RWPE2 (cell line): ENCODE measurements around the gene CCDC71.

Experiments used
- ATAC-seq: fragments of 200-7000 bp; cut with Tn5 transposase; 3 replicates; pipeline ENCODE4 v1.9.1; 2021; ENCODE audit warnings: low read depth
- DNase-seq: peaks from one replicate; pipeline ENCODE4 v3.0.0-alpha.2; 2020; ENCODE audit warnings: low spot score
- H3K27ac ChIP-seq: fragments of 450-650 bp; 2 replicates; pipeline ENCODE4 v1.5.1; 2017; ENCODE audit warnings: mild to moderate bottlenecking; ENCODE audit not compliant: poor library complexity, severe bottlenecking
- H3K27me3 ChIP-seq: fragments of 250-450 bp; sonication (Bioruptor Pico); 2 replicates; pipeline ENCODE4 v1.5.1; 2021; ENCODE audit warnings: mild to moderate bottlenecking, moderate library complexity; ENCODE audit not compliant: insufficient read depth, poor library complexity, severe bottlenecking
- H3K36me3 ChIP-seq: fragments of 250-450 bp; sonication (Bioruptor Pico); 2 replicates; pipeline ENCODE4 v1.5.1; 2020; ENCODE audit warnings: low read depth, mild to moderate bottlenecking, moderate library complexity
- H3K4me1 ChIP-seq: fragments of 250-450 bp; sonication (Bioruptor Pico); 2 replicates; pipeline ENCODE4 v1.5.1; 2021; ENCODE audit warnings: mild to moderate bottlenecking, moderate library complexity; ENCODE audit not compliant: insufficient read depth, poor library complexity, severe bottlenecking
- H3K4me3 ChIP-seq: fragments of 250-450 bp; sonication (Bioruptor Pico); 2 replicates; pipeline ENCODE4 v1.5.1; 2021; ENCODE audit warnings: mild to moderate bottlenecking, moderate library complexity; ENCODE audit not compliant: severe bottlenecking
- H3K9me3 ChIP-seq: fragments of 250-450 bp; sonication (Bioruptor Pico); 2 replicates; pipeline ENCODE4 v1.5.1; 2021; ENCODE audit warnings: mild to moderate bottlenecking, moderate library complexity; ENCODE audit not compliant: severe bottlenecking
- TF ChIP-seq, protein P1 (sequence below): fragments of 450-650 bp; IDR thresholded peaks from one replicate; pipeline ENCODE4 v1.5.1; 2017; ENCODE audit warnings: mild to moderate bottlenecking, moderate library complexity; ENCODE audit not compliant: poor library complexity, severe bottlenecking

The CCDC71 gene

DNA sequence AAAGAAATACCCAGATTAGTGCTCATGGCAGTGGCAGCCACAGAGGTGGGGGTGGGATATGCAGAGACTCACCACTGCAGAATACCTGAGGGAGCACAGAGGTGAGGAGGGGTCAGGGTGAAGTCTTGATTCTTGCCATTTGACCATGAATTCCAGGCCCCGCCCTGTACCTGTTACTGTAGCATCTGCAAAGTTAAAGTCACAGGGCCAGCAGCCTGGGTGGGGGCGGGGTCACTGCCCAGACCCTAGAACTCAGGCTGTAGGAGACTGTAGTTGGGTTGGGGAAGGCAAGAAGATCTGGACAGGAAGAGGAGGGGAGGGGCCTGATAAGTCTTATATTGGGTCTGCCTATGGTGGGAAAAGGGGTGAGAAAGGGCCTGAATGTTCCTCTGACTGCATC lies 14.5 kb downstream of the CCDC71 start:
- Histone ChIP-seq H3K27ac (no peak overlapping the region), H3K4me1 (no peaks in the 10 kb centered on the region), H3K9me3 (no peaks in the 10 kb centered on the region), H3K27me3 (no peaks in the 10 kb centered on the region), H3K36me3 (no peaks in the 10 kb centered on the region), H3K4me3 (no peak overlapping the region)
- TF ChIP-seq, protein P1, sequence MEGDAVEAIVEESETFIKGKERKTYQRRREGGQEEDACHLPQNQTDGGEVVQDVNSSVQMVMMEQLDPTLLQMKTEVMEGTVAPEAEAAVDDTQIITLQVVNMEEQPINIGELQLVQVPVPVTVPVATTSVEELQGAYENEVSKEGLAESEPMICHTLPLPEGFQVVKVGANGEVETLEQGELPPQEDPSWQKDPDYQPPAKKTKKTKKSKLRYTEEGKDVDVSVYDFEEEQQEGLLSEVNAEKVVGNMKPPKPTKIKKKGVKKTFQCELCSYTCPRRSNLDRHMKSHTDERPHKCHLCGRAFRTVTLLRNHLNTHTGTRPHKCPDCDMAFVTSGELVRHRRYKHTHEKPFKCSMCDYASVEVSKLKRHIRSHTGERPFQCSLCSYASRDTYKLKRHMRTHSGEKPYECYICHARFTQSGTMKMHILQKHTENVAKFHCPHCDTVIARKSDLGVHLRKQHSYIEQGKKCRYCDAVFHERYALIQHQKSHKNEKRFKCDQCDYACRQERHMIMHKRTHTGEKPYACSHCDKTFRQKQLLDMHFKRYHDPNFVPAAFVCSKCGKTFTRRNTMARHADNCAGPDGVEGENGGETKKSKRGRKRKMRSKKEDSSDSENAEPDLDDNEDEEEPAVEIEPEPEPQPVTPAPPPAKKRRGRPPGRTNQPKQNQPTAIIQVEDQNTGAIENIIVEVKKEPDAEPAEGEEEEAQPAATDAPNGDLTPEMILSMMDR, result no peak
- no peak for ATAC-seq
- no peak for DNase-seq

DNA sequence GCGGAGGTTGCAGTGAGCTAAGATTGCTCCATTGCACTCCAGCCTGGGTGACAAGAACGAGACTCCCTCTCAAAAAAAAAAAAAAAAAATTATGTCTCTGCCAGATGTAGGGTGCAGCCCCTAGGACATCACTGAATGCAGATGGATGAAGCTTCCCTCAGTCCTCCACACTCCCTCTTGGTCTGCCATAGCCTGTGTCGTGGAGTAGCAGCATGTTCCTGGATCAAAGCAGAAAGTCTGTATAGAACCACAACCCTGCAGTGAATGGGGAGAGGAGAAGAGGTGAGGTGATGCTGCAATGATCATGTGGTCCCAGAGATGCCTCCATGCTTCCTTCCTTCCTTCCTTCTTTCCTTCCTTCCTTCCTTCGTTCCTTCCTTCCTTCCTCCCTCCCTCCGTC lies 18.0 kb downstream of the CCDC71 start:
- H3K9me3 ChIP-seq, result no peaks in the 10 kb centered on the region
- no peak for ATAC-seq
- TF ChIP-seq, protein P1, result no peak
- no peak overlapping the region for H3K27ac ChIP-seq
- no peak overlapping the region for H3K4me3 ChIP-seq
- H3K27me3 ChIP-seq, result no peaks in the 10 kb centered on the region
- H3K4me1 ChIP-seq, result no peaks in the 10 kb centered on the region
- DNase-seq, result no peak
- no peaks in the 10 kb centered on the region for H3K36me3 ChIP-seq

DNA sequence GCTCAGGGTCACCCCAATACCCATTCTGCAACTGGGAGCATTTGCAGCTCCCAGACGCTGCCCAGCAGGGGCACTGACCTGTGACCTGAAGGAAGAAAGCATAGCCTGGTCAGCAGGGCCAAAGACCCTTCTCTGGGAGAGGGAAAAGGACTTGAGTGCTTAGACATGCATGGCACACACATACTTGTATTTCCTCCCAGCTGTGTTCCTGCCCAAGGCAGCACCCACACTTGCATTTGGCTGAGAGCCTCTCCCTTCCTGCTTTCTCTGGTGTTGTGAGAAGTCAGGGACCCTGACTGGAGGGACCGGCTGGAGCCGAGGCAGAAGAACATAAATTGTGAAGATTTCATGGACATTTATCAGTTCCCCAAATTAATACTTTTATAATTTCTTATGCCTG lies 26.1 kb downstream of the CCDC71 start:
- Histone ChIP-seq H3K27me3 (no peaks in the 10 kb centered on the region), H3K27ac (no peak overlapping the region), H3K4me1 (no peaks in the 10 kb centered on the region), H3K4me3 (no peak overlapping the region), H3K36me3 (no peaks in the 10 kb centered on the region), H3K9me3 (no peaks in the 10 kb centered on the region)
- TF ChIP-seq, protein P1, result no peak
- DNase-seq, result no peak
- ATAC-seq, result no peak

DNA sequence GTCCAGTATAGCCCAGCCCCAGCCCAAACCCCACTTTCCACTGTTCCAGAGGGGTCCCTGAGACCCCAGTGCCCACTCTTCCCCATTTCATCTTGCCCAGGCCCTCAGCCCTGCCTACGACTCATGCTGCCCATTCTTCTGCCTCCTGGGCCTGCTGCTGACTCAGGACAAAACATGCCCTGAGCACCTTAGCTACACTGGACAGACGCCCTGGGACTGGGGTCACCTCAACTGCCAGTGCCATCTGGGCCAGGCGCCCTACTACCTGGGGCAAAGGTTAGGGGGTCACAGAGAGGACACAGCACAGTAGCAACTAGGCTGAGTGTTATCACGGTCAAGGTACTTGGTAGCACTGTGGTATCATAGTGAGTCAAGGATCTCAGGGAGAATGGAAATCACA lies 30.6 kb downstream of the CCDC71 start:
- Histone ChIP-seq H3K4me1 (no peaks in the 10 kb centered on the region), H3K27me3 (no peaks in the 10 kb centered on the region), H3K27ac (no peak overlapping the region), H3K4me3 (no peak overlapping the region), H3K9me3 (no peaks in the 10 kb centered on the region), H3K36me3 (no peaks in the 10 kb centered on the region)
- TF ChIP-seq, protein P1, result no peak
- DNase-seq (no peak), ATAC-seq (no peak)

DNA sequence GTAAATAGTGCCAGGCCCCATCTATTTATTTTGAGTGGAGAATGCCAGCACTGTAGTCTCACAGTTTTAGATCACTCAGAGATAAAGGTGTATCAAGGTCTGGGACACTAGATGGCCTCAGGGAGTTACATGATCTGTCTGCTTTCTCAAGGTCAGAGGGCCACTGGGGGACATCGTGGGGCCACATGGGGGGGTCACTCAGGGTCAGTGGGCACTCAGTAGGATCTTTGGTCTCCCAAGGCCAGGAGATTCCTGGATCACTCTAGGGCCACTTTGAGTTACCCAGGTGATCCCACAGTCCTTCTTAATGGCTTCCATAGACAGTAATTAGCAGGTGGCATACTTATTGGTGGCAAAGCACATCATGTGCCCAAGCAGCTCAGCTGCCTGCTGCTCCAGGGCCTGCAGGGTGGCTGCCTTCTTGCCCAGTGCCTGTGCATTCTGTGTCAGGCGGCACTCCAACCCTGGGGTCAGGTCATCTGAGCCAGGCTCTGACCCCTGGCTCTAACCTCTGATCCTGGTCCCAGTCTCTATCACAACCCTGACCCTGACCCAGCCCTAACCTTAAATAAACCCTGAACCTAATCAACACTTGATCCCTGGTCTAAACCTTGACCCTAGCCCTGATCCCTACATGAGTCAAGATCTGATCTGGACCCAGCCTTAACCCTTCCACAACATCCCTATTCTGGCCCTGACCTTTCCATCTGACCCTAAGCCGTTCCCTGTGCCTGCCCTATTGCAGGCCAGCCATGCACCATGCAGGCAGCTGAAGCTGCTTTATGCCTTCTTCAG lies 31.5 kb downstream of the CCDC71 start:
- Histone ChIP-seq H3K4me3 (no peak overlapping the region), H3K36me3 (no peaks in the 10 kb centered on the region), H3K4me1 (no peaks in the 10 kb centered on the region), H3K27me3 (no peaks in the 10 kb centered on the region), H3K9me3 (no peaks in the 10 kb centered on the region), H3K27ac (no peak overlapping the region)
- DNase-seq, result no peak
- TF ChIP-seq, protein P1, result no peak
- ATAC-seq, result no peak
